Cardiac septum (tissue), 1 donor: ENCODE measurements around the gene MBD5. TPM values are rescaled to one million over a fixed set of nuclear protein-coding genes. Genes with fewer than 3 reads are reported as not detected.

Experiments
- DNase-seq: peaks from one replicate; pipeline ENCODE4 v3.0.0-alpha.2; 2020; ENCODE audit warnings: low spot score
- intact Hi-C: fragments of 100-400 bp; cut with DNase I; formaldehyde crosslinking; loops from one replicate; pipeline ENCODE4 v1.14.0; 2022
- total RNA-seq: library from RNA; stranded (reverse); fragmentation: NEBNext Ultra II Directional; extraction: Animal tissue kit (Norgen Biotek cat#: 25700); gene quantifications from one replicate; pipeline ENCODE4 v1.2.1, GENCODE V29; 2021
- donor health status: DM: no; HTN: no; CAD: no.

Gene MBD5
- total RNA-seq, 1 donor from 2014 or later: 32.4 TPM

GRCh38 chr2:148263890-148264289 lies 243.0 kb downstream of the MBD5 start:
- intact Hi-C loops: no loop called here
- DNase-seq: no peak

- intact Hi-C loops: no loop called here
- DNase-seq: no peak
Observed at GRCh38 chr2:148273158-148273691, 252.3 kb downstream of the MBD5 start.

GRCh38 chr2:148279216-148279615 lies 258.3 kb downstream of the MBD5 start:
- intact Hi-C loops: no loop called here

GRCh38 chr2:148282201-148282600 lies 261.3 kb downstream of the MBD5 start:
- intact Hi-C loops: no loop called here
- no peak for DNase-seq

More at GRCh38 chr2:148279216-148279615, 258.3 kb downstream of the MBD5 start:
- DNase-seq: no peak

- no peak for DNase-seq
- intact Hi-C loops: no loop called here
Observed at GRCh38 chr2:148292431-148292830, 271.5 kb downstream of the MBD5 start.

GRCh38 chr2:148298196-148298595 lies 277.3 kb downstream of the MBD5 start:
- DNase-seq: no peak
- intact Hi-C loops: no loop called here

- intact Hi-C loops: no loop called here
- DNase-seq: no peak
Observed at GRCh38 chr2:148299616-148300015, 278.7 kb downstream of the MBD5 start.

- intact Hi-C loops: no loop called here
- DNase-seq: no peak
Observed at GRCh38 chr2:148300544-148300943, 279.7 kb downstream of the MBD5 start.

- no peak for DNase-seq
- intact Hi-C loops: no loop called here
Observed at GRCh38 chr2:148301362-148301761, 280.5 kb downstream of the MBD5 start.

- intact Hi-C loops: no loop called here
- no peak for DNase-seq
Observed at GRCh38 chr2:148302526-148302925, 281.6 kb downstream of the MBD5 start.

GRCh38 chr2:148303161-148303560 lies 282.3 kb downstream of the MBD5 start:
- DNase-seq: no peak
- intact Hi-C loops: no loop called here

GRCh38 chr2:148305476-148305875 lies 284.6 kb downstream of the MBD5 start:
- DNase-seq: no peak
- intact Hi-C loops: no loop called here

GRCh38 chr2:148306027-148306426 lies 285.1 kb downstream of the MBD5 start:
- intact Hi-C loops: no loop called here
- DNase-seq: no peak

GRCh38 chr2:148317598-148317997 lies 296.7 kb downstream of the MBD5 start:
- intact Hi-C loops: no loop called here
- no peak for DNase-seq

- DNase-seq: no peak
- intact Hi-C loops: no loop called here
Observed at GRCh38 chr2:148338541-148338940, 317.6 kb downstream of the MBD5 start.

GRCh38 chr2:148342086-148342485 lies 321.2 kb downstream of the MBD5 start:
- no peak for DNase-seq
- intact Hi-C loops: no loop called here

- DNase-seq: no peak
- intact Hi-C loops: no loop called here
Observed at GRCh38 chr2:148350199-148350598, 329.3 kb downstream of the MBD5 start.

- intact Hi-C loops: no loop called here
- DNase-seq: no peak
Observed at GRCh38 chr2:148351437-148352143, 330.7 kb downstream of the MBD5 start.

GRCh38 chr2:148358375-148358774 lies 337.5 kb downstream of the MBD5 start:
- no peak for DNase-seq
- intact Hi-C loops: no loop called here

- DNase-seq: no peak
- intact Hi-C loops: no loop called here
Observed at GRCh38 chr2:148360662-148361061, 339.8 kb downstream of the MBD5 start.

GRCh38 chr2:148362144-148362796 lies 341.4 kb downstream of the MBD5 start:
- intact Hi-C loops: no loop called here
- no peak for DNase-seq
